Activated CD4-positive, alpha-beta T cell treated with anti-CD3 and anti-CD28 coated beads, Interleukin-2, amount 10 ng/mL, durations not matched to agents 24 days and 14 days (primary cell): Measurements from ENCODE around the gene TPPP3. TPM values are rescaled to one million over a fixed set of nuclear protein-coding genes. Genes with fewer than 3 reads are reported as not detected.

Experiments used
- DNase-seq: peaks from one replicate; pipeline ENCODE4 v3.0.0; 2022
- H3K27ac Mint-ChIP-seq: one replicate; pipeline ENCODE4 v1.8.0; 2022; ENCODE audit warnings: mild to moderate bottlenecking, mixed read lengths
- H3K27me3 Mint-ChIP-seq: one replicate; pipeline ENCODE4 v1.8.0; 2022; ENCODE audit warnings: mixed read lengths
- H3K36me3 Mint-ChIP-seq: one replicate; pipeline ENCODE4 v1.8.0; 2022; ENCODE audit warnings: low read depth, mild to moderate bottlenecking, mixed read lengths
- H3K4me1 Mint-ChIP-seq: one replicate; pipeline ENCODE4 v1.8.0; 2021; ENCODE audit warnings: mixed read lengths
- H3K4me3 Mint-ChIP-seq: one replicate; pipeline ENCODE4 v1.8.0; 2022; ENCODE audit warnings: mild to moderate bottlenecking, moderate library complexity, mixed read lengths
- H3K9me3 Mint-ChIP-seq: one replicate; pipeline ENCODE4 v1.8.0; 2021; ENCODE audit warnings: mixed read lengths
- intact Hi-C: fragments of 100-400 bp; cut with micrococcal nuclease; formaldehyde crosslinking; loops from one replicate; pipeline ENCODE4 v1.15.1; 2023
- total RNA-seq: library from RNA; stranded (reverse); gene quantifications from 2 replicates; pipeline ENCODE4 v1.2.3, GENCODE V29; 2022

Gene TPPP3
- total RNA-seq, 1 donor from 2014 or later: not detected

DNA sequence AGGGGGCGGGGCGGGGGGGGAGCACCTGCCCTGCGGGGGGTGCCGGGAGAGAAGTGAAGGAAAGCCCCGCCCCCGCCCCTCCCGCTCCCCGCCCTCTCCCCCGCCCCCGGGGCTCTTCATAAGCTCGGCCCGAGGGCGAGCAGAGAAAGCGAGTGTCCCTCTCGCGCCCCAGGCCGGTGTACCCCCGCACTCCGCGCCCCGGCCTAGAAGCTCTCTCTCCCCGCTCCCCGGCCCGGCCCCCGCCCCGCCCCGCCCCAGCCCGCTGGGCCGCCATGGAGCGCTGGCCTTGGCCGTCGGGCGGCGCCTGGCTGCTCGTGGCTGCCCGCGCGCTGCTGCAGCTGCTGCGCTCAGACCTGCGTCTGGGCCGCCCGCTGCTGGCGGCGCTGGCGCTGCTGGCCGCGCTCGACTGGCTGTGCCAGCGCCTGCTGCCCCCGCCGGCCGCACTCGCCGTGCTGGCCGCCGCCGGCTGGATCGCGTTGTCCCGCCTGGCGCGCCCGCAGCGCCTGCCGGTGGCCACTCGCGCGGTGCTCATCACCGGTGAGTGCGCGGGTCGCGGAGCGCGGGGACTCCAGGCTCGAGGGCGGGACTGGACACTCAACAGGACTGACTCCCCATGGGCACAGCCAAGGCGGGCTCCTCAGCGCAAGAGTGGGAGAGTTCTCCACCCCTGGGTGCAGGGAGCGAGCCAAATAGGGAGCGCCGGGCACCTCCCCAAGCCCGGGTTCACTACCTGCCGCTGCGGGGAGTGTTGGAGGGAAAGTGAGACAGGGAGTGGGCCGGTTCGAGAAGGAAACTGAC, 37.9 kb upstream of the TPPP3 start, which contains the start of gene HSD11B2:
TSS of gene HSD11B2 (plus strand) at position 145 of the 798 bp plus-strand sequence. CDS start at position 273, 128 bp downstream.
- Mint-ChIP-seq H3K27me3 (peaks cover 47% of the 10 kb centered on the region), H3K4me3 (peak within 1 kb of the TSS; percentile 84), H3K4me1 (peaks cover 12% of the 10 kb centered on the region), H3K27ac (peak within 1 kb of the TSS; percentile 60), H3K9me3 (no peaks in the 10 kb centered on the region), H3K36me3 (no peaks in the 10 kb centered on the region)
- intact Hi-C loops: no loop called here
- peak; percentile 80 for DNase-seq

DNA sequence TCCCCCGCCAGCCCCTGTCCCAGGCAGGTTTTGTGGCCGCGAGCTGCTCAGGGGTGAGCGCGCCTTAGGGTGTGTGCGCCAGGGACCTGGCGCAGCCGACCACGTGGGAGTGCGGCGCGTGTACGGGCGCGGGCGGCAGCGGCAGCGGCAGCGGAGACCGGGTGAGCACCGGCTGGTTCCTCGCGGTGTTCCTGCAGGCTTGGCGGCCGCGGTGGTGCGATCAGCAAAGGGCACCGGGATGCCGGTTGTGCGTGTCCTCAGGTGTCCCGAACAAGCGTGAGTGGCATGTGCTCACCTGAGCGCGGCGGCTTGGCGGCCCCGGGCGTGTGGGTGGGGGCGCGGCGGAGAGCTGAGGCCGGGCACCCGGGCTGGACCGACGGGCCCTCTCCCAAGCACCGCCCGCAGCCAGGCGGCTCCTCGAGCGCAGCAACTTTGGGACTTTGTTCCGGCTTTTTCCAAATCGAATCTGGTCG, 37.2 kb upstream of the TPPP3 start:
- peak overlapping the region; percentile 60 for H3K27ac Mint-ChIP-seq

DNA sequence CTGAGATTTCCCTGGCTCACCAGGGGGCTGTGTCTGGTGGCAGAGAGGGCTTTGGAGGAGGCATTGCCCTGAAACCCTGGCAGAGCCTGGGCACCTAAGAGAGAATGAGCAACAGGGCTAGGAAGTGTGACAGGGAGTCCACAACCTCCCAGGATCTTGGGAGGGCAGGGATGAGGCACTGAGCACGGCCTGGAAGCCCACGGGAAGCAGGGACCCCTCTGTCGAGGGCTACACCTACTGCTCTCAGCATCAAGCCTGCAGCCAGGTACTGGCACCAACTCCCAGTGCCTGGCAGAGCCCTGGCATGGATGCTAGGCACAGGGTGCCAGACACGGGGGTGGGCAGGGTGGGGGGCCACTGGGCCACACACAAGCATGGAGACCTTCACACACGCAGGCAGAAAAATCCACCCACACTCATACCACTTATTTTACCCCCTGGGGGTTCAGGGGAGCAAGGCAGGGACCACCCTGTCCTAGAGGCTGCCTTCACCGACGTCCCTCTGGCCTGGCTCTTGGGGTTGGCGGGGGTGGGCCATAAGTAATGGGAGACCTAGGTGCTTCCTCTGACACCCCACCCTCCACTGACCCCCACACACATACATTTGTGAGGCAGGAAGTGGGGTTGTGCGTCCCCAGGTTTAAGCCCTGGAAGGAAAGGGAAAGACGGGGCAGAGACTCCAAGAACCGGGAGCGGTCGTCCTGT, 36.7 kb upstream of the TPPP3 start:
- no peaks in the 10 kb centered on the region for H3K9me3 Mint-ChIP-seq
- H3K27me3 Mint-ChIP-seq: peaks cover 55% of the 10 kb centered on the region
- intact Hi-C loops: no loop called here

More for the DNA sequence above, 37.2 kb upstream of the TPPP3 start:
- DNase-seq: peak; percentile 77
- Mint-ChIP-seq H3K4me1 (peaks cover 12% of the 10 kb centered on the region), H3K9me3 (no peaks in the 10 kb centered on the region), H3K4me3 (peak overlapping the region; percentile 84), H3K27me3 (peaks cover 49% of the 10 kb centered on the region), H3K36me3 (no peaks in the 10 kb centered on the region)
- intact Hi-C loops: no loop called here

DNA sequence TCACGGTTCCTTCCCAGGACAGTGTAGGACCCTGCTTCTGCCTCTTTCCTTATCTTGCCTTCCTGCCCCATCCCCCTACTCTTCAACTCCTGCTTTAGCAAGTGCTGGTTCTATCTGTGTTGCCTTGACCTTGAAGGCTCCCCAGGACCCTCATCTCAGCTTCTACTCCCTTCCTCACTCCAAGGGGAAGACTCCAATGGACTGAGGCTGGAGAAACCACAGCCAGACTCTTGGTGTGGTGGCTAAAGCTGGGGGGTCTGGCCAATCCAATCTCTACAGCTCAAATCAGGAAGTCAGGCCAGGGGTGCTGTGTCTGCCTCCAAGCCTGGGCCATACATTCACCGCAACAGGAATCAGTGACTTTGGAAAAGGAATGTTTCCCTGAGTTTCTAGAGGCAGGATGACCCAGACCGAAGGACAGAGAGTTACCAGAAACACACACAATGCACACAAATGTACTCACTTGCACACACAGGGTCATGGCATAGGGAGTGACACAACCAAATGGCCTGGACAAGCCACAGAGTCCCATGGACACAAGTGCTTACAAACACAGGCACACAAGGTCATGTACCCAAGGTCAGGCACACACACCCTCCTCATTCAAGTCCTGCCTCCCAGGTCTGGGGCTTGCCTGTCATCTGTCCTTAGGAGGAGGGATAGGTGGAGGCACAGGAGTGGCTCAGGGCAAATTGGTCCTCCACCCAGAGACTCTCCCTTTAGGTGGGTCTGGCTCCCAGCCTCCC, 35.9 kb upstream of the TPPP3 start:
- H3K9me3 Mint-ChIP-seq: no peaks in the 10 kb centered on the region
- peak; percentile 64 for DNase-seq
- H3K27ac Mint-ChIP-seq: no peak overlapping the region
- no peaks in the 10 kb centered on the region for H3K36me3 Mint-ChIP-seq
- peak overlapping the region; percentile 45 for H3K4me3 Mint-ChIP-seq
- peaks cover 55% of the 10 kb centered on the region for H3K27me3 Mint-ChIP-seq
- intact Hi-C loops: no loop called here
- peaks cover 12% of the 10 kb centered on the region for H3K4me1 Mint-ChIP-seq

More for the DNA sequence above, 36.7 kb upstream of the TPPP3 start:
- H3K4me3 Mint-ChIP-seq: peak overlapping the region; percentile 84
- peak overlapping the region; percentile 60 for H3K27ac Mint-ChIP-seq
- peaks cover 12% of the 10 kb centered on the region for H3K4me1 Mint-ChIP-seq
- no peak for DNase-seq
- no peaks in the 10 kb centered on the region for H3K36me3 Mint-ChIP-seq

DNA sequence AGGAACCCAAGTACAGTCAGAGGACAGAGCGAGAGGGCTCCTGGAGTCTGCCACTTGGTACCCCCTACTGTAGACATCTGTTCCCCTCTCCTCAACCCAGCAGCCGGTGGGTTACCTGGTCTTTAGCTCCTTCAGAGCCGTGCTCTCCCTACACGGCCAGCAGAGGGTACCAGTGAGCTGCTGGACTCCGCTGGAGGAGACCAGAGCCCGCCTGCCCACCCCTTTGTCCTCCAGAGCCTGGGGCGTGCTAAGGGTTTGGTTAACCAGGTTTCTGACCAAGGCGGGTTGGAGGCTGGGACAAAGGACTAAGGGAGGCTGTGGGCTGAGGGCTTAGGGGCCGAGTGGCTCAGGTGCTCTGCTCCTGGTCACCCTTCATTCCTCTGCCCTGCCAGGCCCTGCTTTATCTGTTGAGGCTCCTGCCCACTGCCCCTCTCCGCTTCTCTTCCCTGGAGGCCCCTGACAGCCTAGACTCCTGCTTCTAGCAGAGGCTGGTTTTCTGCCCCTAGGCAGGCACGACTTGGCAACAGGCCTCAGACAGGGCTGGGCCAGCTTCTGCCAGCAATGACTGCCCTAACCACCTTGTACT, 34.9 kb upstream of the TPPP3 start:
- no peaks in the 10 kb centered on the region for H3K9me3 Mint-ChIP-seq
- intact Hi-C loops: loop anchor here (1.0 kb wide), 2 partner anchors 19 to 37 kb away; no protein-coding TSS in a partner anchor
- DNase-seq: peak; percentile 89
- no peak overlapping the region for H3K27ac Mint-ChIP-seq
- no peak overlapping the region for H3K4me3 Mint-ChIP-seq
- H3K36me3 Mint-ChIP-seq: no peaks in the 10 kb centered on the region
- peaks cover 12% of the 10 kb centered on the region for H3K4me1 Mint-ChIP-seq
- peaks cover 57% of the 10 kb centered on the region for H3K27me3 Mint-ChIP-seq

DNA sequence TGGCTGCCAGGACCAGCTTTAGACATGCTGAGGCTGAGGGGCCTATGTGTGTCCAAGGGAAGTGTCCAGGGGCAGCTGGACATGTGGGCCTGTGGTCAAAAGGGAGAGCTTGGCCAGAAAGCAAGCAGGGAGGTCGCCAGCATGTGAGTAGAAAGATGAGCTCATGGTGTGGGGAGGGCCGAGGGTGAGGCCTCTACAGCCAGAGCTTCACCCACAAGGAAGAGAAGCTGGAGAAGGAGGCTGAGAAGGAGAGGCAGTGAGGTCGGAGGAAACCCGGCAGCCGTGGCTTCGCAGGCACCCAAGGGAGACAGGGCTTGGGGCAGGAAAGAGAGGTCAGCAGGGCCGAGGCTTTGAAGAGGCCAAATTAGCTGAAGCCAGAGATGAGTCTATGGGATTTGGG, 33.7 kb upstream of the TPPP3 start:
- Mint-ChIP-seq H3K9me3 (no peaks in the 10 kb centered on the region), H3K36me3 (no peaks in the 10 kb centered on the region), H3K27ac (no peak overlapping the region), H3K4me1 (peaks cover 9% of the 10 kb centered on the region), H3K4me3 (no peak overlapping the region), H3K27me3 (peaks cover 51% of the 10 kb centered on the region)
- intact Hi-C loops: no loop called here
- DNase-seq: no peak

DNA sequence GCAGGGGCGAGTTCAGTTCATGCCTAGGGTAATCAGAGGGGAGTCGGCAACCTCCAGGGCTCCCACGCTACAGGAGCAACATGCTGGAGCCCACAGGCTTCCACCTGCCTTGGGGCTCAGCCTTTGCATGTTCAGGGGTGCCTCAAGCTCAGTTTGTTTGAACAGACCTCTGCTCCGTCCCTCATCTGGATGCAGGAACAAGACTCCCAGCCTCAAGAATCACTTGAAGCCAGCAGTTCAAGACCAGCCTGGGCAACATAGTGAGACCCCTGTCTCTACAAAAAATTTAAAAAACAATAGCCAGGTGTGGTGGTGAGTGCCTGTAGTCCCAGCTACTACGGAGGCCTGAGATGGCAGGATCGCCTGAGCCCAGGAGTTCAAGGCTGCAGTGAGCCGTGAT, 32.7 kb upstream of the TPPP3 start:
- H3K27me3 Mint-ChIP-seq: peaks cover 47% of the 10 kb centered on the region
- H3K36me3 Mint-ChIP-seq: no peaks in the 10 kb centered on the region
- no peaks in the 10 kb centered on the region for H3K9me3 Mint-ChIP-seq
- H3K4me1 Mint-ChIP-seq: peaks cover 6% of the 10 kb centered on the region
- H3K4me3 Mint-ChIP-seq: no peak overlapping the region
- intact Hi-C loops: no loop called here
- no peak overlapping the region for H3K27ac Mint-ChIP-seq
- no peak for DNase-seq

DNA sequence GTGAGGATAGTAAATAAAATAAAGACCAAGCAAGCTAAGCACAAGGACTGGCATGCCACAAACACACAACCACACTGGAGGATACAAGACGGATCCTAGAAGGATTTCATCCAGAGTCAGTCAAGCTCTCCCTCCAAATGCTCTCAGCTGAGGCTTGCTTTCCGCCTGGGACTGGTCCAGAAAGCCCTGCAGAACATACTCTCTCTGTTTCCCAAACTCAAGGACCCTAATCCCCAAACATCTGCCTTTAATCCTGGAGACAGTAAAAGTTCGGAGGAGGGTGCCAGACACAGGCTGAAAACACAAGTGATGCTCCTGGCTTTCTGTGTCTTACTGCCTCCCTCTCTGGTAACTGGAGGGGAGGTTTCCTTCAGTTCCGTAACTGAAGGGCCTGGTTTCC, 32.3 kb upstream of the TPPP3 start:
- DNase-seq: no peak
- Mint-ChIP-seq H3K9me3 (no peaks in the 10 kb centered on the region), H3K36me3 (no peaks in the 10 kb centered on the region), H3K4me3 (no peak overlapping the region), H3K4me1 (peaks cover 6% of the 10 kb centered on the region), H3K27me3 (peaks cover 47% of the 10 kb centered on the region), H3K27ac (no peak overlapping the region)
- intact Hi-C loops: no loop called here

DNA sequence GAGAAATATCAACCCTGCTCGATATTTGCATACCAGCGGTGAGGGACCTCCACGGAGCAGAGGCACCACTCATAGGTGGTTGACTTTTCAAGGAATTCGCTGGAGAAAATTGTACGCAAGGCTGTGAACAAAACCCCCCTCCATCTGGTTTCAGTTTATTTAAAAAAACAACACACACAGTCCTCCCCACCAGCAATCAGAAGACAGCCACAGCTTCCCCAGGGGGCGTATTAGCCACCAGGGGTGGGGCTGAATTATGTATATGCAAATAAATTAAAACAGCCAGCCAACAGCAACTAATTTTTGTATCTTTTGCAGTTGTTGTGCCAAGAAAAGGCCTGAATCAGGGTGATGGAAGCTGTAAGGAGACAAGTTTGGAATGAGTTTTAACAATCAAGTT, 31.8 kb upstream of the TPPP3 start:
- H3K9me3 Mint-ChIP-seq: no peaks in the 10 kb centered on the region
- DNase-seq: no peak
- intact Hi-C loops: no loop called here
- H3K4me3 Mint-ChIP-seq: no peak overlapping the region
- no peaks in the 10 kb centered on the region for H3K36me3 Mint-ChIP-seq
- peaks cover 2% of the 10 kb centered on the region for H3K4me1 Mint-ChIP-seq
- H3K27me3 Mint-ChIP-seq: peaks cover 43% of the 10 kb centered on the region
- no peak overlapping the region for H3K27ac Mint-ChIP-seq

DNA sequence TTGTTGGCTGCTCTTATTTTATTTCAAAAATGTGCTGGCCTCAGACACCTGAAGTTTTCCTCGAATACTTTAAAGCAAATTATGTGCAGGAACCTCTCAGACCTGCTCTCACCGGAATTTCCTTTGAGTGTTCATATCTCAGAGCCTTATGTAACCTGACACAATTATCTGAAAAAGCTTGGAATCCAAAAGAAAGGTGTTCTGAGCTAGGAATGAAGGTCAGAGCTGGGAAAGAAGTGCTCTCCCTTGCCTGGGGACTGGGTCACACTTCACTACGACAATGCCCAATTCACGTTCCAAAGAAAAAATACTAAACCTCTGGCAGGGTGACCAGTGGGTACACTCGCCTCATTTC, 30.9 kb upstream of the TPPP3 start:
- no peak for DNase-seq
- H3K27me3 Mint-ChIP-seq: peaks cover 42% of the 10 kb centered on the region
- no peaks in the 10 kb centered on the region for H3K9me3 Mint-ChIP-seq
- no peaks in the 10 kb centered on the region for H3K4me1 Mint-ChIP-seq
- H3K4me3 Mint-ChIP-seq: no peak overlapping the region
- intact Hi-C loops: no loop called here
- no peak overlapping the region for H3K27ac Mint-ChIP-seq
- H3K36me3 Mint-ChIP-seq: no peaks in the 10 kb centered on the region

DNA sequence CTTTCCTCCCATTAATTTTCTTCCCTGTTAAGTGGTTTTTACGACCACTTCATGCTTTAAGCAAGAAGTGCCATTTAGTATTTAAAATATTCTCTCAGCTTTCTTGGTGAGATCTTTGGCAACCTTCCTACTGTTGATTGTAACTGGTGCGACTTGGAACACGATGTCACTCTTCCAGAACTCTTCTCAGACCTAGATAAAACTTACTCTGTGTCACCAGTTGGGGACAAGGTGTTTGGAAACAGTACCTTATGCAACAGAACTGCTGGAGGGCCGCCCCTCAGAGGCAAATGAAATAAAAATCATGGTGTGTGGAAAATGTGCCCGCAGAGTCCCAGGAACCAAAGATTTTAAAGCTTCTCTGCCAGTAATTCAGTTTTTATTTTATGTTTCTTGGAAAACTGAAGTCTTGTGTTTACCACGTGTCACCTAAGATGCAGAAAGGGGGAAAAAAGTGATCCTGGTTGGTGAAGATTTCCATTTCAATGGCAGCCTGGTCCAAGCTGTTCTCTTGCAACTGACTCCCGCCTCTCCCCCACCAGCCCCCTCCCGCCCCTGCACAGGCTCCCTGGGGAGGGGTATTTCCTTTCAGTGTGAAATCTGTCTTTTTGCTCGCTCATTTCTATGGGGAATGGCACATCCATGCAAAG, 30.4 kb upstream of the TPPP3 start:
- H3K36me3 Mint-ChIP-seq: no peaks in the 10 kb centered on the region
- no peak overlapping the region for H3K27ac Mint-ChIP-seq
- DNase-seq: no peak
- peaks cover 38% of the 10 kb centered on the region for H3K27me3 Mint-ChIP-seq
- intact Hi-C loops: no loop called here
- H3K9me3 Mint-ChIP-seq: no peaks in the 10 kb centered on the region
- no peaks in the 10 kb centered on the region for H3K4me1 Mint-ChIP-seq
- H3K4me3 Mint-ChIP-seq: no peak overlapping the region

DNA sequence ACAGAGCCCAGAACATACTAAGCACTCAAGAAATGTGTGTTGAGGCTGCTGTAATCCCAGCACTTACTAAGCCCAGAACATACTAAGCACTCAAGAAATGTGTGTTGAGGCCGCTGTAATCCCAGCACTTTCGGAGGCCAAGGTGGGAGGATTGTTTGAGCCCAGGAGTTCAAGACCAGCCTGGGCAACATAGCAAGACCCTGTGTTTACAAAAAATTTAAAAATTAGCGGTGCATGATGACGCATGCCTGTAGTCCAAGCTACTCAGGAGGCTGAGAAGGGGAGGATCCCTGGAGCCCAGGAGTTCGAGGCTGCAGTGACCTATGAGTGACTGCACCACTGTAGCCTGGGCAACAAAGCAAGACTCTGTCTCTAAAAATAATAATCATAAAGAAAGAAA, 29.7 kb upstream of the TPPP3 start:
- intact Hi-C loops: no loop called here
- H3K9me3 Mint-ChIP-seq: no peaks in the 10 kb centered on the region
- DNase-seq: no peak
- no peak overlapping the region for H3K27ac Mint-ChIP-seq
- H3K4me1 Mint-ChIP-seq: no peaks in the 10 kb centered on the region
- peaks cover 36% of the 10 kb centered on the region for H3K27me3 Mint-ChIP-seq
- H3K36me3 Mint-ChIP-seq: no peaks in the 10 kb centered on the region
- no peak overlapping the region for H3K4me3 Mint-ChIP-seq

DNA sequence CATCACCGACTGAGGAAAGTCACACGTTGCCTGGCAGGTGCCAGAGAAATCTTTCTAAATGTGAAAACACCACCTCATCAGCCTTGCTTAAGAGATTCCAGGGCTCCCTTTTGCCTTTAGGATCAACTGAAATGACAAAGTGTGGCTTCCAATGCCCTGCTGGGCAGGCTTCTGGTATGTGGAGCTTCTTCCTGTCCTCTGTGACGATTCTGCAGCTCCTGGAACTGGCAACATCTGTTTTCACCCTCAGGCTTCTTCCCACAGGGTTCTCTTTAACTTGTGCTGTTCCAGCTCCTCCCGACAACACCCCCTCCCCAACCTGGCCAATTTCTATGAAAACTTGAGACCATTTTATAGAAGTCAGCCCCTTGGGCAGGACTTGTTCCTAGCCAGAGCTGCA, 27.7 kb upstream of the TPPP3 start:
- no peak for DNase-seq
- H3K9me3 Mint-ChIP-seq: no peaks in the 10 kb centered on the region
- no peaks in the 10 kb centered on the region for H3K36me3 Mint-ChIP-seq
- H3K4me1 Mint-ChIP-seq: peaks cover 4% of the 10 kb centered on the region
- H3K27ac Mint-ChIP-seq: no peak overlapping the region
- H3K27me3 Mint-ChIP-seq: peaks cover 37% of the 10 kb centered on the region
- H3K4me3 Mint-ChIP-seq: no peak overlapping the region
- intact Hi-C loops: no loop called here
